Astrocyte (in vitro differentiated cells and primary cell): Measurements from ENCODE around the gene SLC38A9.

Experiments used
- CTCF ChIP-seq: IDR thresholded peaks from 2 replicates; pipeline ENCODE4 v1.5.1; 2011; ENCODE audit warnings: low read depth, mild to moderate bottlenecking, inconsistent platforms, low read length, moderate library complexity; ENCODE audit not compliant: insufficient read depth
- EZH2 ChIP-seq: IDR thresholded peaks from 2 replicates; pipeline ENCODE4 v1.6.1; 2012; ENCODE audit warnings: mild to moderate bottlenecking, low read length, inconsistent platforms; ENCODE audit not compliant: insufficient read depth

- TF ChIP-seq CTCF = no peak
- no peak for TF ChIP-seq EZH2
These were observed 90.9 kb downstream of the SLC38A9 start for GRCh38 chr5:55621229-55621628.
